Adrenal gland (tissue), 12 donors: ENCODE data around the gene TMCC1. TPM values are rescaled to one million over a fixed set of nuclear protein-coding genes. Genes with fewer than 3 reads are reported as not detected.

ENCODE experiments used
- DNase-seq, 7 donors: peaks; one replicate each; pipeline ENCODE4 v3.0.0-alpha.2; 2019 to 2020
- H3K27ac ChIP-seq, 5 donors: fragments of 200-600 bp; sonication (generic) in 4 of 5; 1 replicate in 3 of 5; 2 replicates in 2 of 5; pipeline versions ENCODE4 v1.5.1 to v1.8.0; 2016 to 2020; ENCODE audit warnings: mild to moderate bottlenecking in 1 of 5
- H3K27me3 ChIP-seq: fragments of 200-600 bp; 2 replicates; pipeline ENCODE4 v1.8.0; 2021
- H3K36me3 ChIP-seq, 2 donors: fragments of 200-600 bp; replicated peaks in 1 of 2; 1 replicate in 1 of 2; 2 replicates in 1 of 2; pipeline versions ENCODE4 v1.5.1 to v1.8.0; 2018 to 2022
- H3K4me1 ChIP-seq, 2 donors: fragments of 200-600 bp; replicated peaks in 1 of 2; 1 replicate in 1 of 2; 2 replicates in 1 of 2; pipeline versions ENCODE4 v1.5.1 to v1.8.0; 2018 to 2021
- H3K4me3 ChIP-seq, 4 donors: fragments of 200-600 bp; sonication (generic) in 3 of 4; one replicate each; pipeline ENCODE4 v1.5.1; 2016 to 2018
- H3K9me3 ChIP-seq, 3 donors: fragments of 200-600 bp; sonication (generic) in 1 of 3; replicated peaks in 1 of 3; 1 replicate in 2 of 3; 2 replicates in 1 of 3; pipeline versions ENCODE4 v1.5.1 to v1.8.0; 2016 to 2021
- POLR2A ChIP-seq, 2 donors: fragments of 450-650 bp; IDR thresholded peaks; one replicate each; pipeline ENCODE4 v1.6.1; 2017; ENCODE audit warnings: antibody characterized with exemption in 2 of 2, mild to moderate bottlenecking in 2 of 2, moderate library complexity in 1 of 2
- WGBS, 4 donors: extraction: QIAGEN DNeasy Blood & Tissue Kit in 2 of 4; methylation state at CpG; one replicate each; pipeline versions ENCODE4 v1.1.5 to v1.1.7; 2013 to 2017; 5-methylcytosine and 5-hydroxymethylcytosine counted together
- intact Hi-C, 2 donors: fragments of 100-400 bp; cut with DNase I; formaldehyde crosslinking; loops; one replicate each; pipeline versions ENCODE4 v1.14.1 to v1.15.0; 2022 to 2023
- polyA plus RNA-seq, 3 donors: library from polyadenylated mRNA; stranded (reverse); fragments of 200-250 nt in 2 of 3; fragments of 350-450 nt in 1 of 3; fragmentation: Illumina TruSeq in 1 of 3; extraction: RNeasy Lipid Tissue Mini Kit (QIAGEN cat#74804) in 1 of 3; gene quantifications; one replicate each; pipeline ENCODE4 v1.2.3, GENCODE V29; 2013 to 2014
- total RNA-seq, 9 donors: library from RNA; depleted of rRNA in 4 of 9; stranded (reverse); fragments of >200 nt in 4 of 9; fragments of 120-200 nt in 1 of 9; fragmentation: NEBNext Ultra II Directional in 1 of 9; extraction: Animal tissue kit (Norgen Biotek cat#: 25700) in 1 of 9; gene quantifications; one replicate each; pipeline versions ENCODE4 v1.1.0 to v1.2.4, GENCODE V29; 2013 to 2023
- TF ChIP-seq, protein P1 (sequence below), 6 experiments: fragments of 450-650 bp in 4 of 6; fragments of 200-600 bp in 2 of 6; sonication (generic) in 1 of 6; IDR thresholded peaks; 1 replicate in 5 of 6; 2 replicates in 1 of 6; pipeline versions ENCODE4 v1.5.1 to v1.8.0; 2016 to 2021; ENCODE audit warnings: antibody characterized with exemption in 6 of 6, mild to moderate bottlenecking in 2 of 6, moderate library complexity in 1 of 6
- donor health status: healthy with polysubstance abuse.
- donor health status: Bipolar disorder and iron deficiency.
- donor health status: DM: yes; HTN: yes; CAD: no.
- donor health status: DM: no; HTN: no; CAD: no.
- donor health status: DM: no; HTN: no; CAD: no.
- donor health status: DM: yes; HTN: yes; CAD: no.

The TMCC1 gene
- total and polyA plus RNA-seq, 12 donors = 6.3 to 141 (median 22.9) TPM

DNA sequence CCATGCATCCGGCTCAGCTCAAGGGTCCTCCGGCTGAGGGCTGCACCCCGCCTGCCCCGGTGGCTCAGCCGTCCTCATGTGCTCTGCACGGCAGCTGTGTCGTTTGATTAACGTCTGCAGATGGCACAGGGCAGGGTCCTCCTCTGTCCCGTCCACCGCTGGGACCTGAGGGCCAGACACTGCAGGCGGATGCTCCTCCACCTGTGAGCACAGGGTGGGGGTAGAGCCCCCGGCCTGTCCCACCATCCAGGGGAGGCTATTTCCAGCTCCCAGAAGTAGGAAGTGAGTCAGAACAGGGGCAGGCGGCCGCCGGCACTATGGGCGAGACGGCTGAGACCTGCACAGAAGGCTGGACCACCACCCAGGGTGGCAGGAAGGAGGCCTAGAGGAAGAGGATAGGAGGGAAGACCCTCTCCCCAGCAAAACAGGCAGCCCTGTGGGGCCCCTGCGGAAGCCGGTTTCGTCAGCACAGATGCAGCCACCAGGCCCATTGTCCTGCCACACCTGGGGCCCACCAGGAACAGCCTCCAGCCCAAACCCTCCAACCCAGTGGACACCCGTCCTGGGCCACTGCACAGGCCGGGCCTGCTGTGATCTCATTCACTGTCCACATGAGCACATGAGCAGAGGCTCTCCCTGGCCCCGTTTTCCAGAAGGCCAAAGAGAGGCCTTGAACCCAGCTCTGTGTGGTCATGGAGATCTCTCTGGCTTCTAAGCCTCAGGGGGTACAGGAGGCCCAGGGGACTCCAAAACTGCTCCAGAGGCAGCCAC, 274.4 kb downstream of the TMCC1 start:
- Histone ChIP-seq H3K36me3 (no peaks in the 10 kb centered on the region), H3K27ac (peak overlapping the region in 2 of 5 donors; percentile 22 to 77), H3K27me3 (no peaks in the 10 kb centered on the region), H3K4me1 (peaks cover 15 to 68% of the 10 kb centered on the region in 2 donors), H3K4me3 (no peak overlapping the region), H3K9me3 (no peaks in the 10 kb centered on the region)
- intact Hi-C loops = no loop called here
- TF ChIP-seq, protein P1, sequence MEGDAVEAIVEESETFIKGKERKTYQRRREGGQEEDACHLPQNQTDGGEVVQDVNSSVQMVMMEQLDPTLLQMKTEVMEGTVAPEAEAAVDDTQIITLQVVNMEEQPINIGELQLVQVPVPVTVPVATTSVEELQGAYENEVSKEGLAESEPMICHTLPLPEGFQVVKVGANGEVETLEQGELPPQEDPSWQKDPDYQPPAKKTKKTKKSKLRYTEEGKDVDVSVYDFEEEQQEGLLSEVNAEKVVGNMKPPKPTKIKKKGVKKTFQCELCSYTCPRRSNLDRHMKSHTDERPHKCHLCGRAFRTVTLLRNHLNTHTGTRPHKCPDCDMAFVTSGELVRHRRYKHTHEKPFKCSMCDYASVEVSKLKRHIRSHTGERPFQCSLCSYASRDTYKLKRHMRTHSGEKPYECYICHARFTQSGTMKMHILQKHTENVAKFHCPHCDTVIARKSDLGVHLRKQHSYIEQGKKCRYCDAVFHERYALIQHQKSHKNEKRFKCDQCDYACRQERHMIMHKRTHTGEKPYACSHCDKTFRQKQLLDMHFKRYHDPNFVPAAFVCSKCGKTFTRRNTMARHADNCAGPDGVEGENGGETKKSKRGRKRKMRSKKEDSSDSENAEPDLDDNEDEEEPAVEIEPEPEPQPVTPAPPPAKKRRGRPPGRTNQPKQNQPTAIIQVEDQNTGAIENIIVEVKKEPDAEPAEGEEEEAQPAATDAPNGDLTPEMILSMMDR (IDR thresholded peaks at IDR 0.05) = no peak
- no peak for TF ChIP-seq POLR2A (IDR thresholded peaks at IDR 0.05)
- DNase-seq = peak in 3 of 7 donors; percentile 19 to 22 (median 22)
- WGBS, 4 donors = 41 to 65% (median 60%) methylated on average over 20 to 23 of the region's 23 CpGs

DNA sequence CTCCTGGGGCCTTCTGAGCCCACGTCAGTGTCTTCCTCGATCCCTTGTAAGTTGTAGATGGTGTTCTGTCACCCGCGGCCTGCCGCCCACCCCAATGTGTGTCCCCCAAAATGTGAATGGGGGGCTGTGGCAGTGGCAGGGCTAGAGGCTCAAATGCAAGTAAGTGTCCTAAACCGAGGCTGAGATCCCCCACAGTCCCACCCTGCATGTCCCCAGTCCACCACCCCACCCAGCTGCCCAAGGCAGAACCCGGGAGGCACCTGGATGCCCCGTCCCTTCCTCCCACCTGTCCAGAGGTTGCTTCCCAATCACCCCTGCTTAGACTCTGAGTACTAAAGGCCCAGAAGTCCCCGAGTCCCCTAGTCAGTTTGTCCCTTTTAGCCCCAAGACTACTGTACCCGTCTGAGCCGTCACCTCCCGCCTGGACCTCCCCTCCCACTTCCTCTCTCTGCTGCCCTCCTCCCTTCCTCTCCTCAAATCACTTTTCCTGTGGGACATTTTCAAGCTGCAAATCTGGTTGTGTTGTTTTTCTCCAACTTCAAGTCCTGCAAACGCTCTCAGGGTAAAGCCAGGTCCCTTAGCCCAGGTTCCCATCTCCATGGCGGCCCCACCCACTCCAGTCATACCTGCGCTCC, 275.2 kb downstream of the TMCC1 start:
- H3K27ac ChIP-seq = peak overlapping the region in 1 of 5 donors; percentile 77
- 69 to 73% (median 70%) methylated on average over 10 to 15 of the region's 15 CpGs for WGBS, 4 donors
- no peak overlapping the region for H3K4me3 ChIP-seq

DNA sequence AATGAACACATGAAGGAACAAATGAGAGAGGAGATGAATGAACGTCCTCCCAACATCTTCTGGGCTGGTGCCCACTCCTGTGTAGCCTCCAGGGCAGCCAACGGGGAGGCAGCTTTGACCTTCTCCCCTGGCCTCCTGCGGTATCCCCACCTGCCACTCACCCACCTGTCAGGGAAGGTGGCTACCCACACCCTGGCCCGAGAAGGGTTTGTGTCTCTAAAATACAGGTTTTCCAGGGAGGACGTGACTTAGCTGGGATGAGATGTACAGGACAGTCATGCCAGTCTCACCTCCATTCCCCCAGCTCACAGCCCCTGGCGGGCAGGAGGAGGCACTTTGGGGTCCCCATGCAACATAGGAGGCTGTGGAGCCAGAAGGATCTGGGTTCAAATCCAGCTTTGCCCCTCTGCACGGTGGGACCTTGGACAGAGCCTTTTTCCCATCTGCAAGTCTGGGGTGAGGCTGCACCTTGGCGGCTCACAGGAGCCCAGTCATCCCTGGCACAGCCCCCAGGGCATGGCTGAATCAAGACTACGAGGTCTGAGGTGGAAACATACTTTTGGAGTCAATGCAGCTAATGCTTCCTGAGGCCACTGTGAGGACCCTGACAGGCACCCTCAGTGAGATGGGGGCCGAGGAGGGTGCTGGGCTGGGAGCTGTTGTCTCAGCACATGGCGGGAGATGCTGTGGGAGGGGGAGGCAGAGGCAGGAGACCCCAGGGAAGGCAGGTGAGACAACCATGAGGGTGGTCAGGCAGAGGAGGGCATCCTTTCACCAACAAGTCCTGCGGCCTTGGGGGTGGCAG, 275.9 kb downstream of the TMCC1 start:
- 87 to 89% (median 89%) methylated on average over 8 to 12 of the region's 12 CpGs for WGBS, 4 donors
- intact Hi-C loops = no loop called here
- Histone ChIP-seq H3K27ac (peak overlapping the region in 2 of 5 donors; percentile 74 to 80), H3K27me3 (no peaks in the 10 kb centered on the region), H3K4me1 (peaks cover 3 to 55% of the 10 kb centered on the region in 2 donors), H3K4me3 (no peak overlapping the region), H3K9me3 (no peaks in the 10 kb centered on the region), H3K36me3 (no peaks in the 10 kb centered on the region)
- DNase-seq = peak in 1 of 7 donors; percentile 21
- TF ChIP-seq POLR2A (IDR thresholded peaks at IDR 0.05) = no peak
- TF ChIP-seq, protein P1 (IDR thresholded peaks at IDR 0.05) = no peak

More for the DNA sequence above, 275.2 kb downstream of the TMCC1 start:
- H3K9me3 ChIP-seq = no peaks in the 10 kb centered on the region
- H3K27me3 ChIP-seq = no peaks in the 10 kb centered on the region
- H3K4me1 ChIP-seq = peaks cover 9 to 61% of the 10 kb centered on the region in 2 donors
- no peaks in the 10 kb centered on the region for H3K36me3 ChIP-seq
- TF ChIP-seq, protein P1 (IDR thresholded peaks at IDR 0.05) = no peak
- TF ChIP-seq POLR2A (IDR thresholded peaks at IDR 0.05) = no peak
- intact Hi-C loops = no loop called here
- DNase-seq = peak in 1 of 7 donors; percentile 21

DNA sequence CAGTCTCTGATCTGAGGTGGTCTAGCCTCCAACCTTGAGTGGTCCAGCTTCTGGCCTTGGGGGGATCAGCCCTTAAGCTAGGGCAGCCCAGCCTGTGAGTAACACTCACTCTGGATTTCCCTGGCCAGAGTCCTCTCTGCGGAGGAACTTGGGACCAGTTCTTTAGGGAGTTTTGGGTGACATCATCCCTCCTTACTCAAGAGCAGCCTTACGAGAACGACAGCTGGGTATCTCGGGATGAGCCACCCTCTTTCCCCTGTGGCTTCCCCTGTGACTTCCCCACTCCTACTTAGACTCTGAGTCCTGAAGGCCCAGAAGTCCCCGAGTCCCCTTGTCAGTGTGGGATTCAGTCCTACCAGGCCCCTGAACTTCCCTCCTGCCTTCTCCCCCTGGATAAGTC, 276.8 kb downstream of the TMCC1 start:
- no peak for TF ChIP-seq POLR2A (IDR thresholded peaks at IDR 0.05)
- TF ChIP-seq, protein P1 (IDR thresholded peaks at IDR 0.05) = no peak
- H3K27ac ChIP-seq = peak overlapping the region in 4 of 5 donors; percentile 17 to 80 (median 54)
- H3K9me3 ChIP-seq = no peaks in the 10 kb centered on the region
- H3K27me3 ChIP-seq = no peaks in the 10 kb centered on the region
- DNase-seq = peak in 5 of 7 donors; percentile 27 to 65 (median 56)
- no peaks in the 10 kb centered on the region for H3K36me3 ChIP-seq
- intact Hi-C loops = no loop called here
- H3K4me1 ChIP-seq = peaks cover 0 to 56% of the 10 kb centered on the region in 2 donors
- H3K4me3 ChIP-seq = no peak overlapping the region
- 43 to 54% (median 53%) methylated on average over 4 to 5 of the region's 5 CpGs; no CpG with 5 or more reads in 1 of the 4 donors for WGBS, 4 donors
